AG09319 (cell line): ENCODE data around the gene TMEM63B.

Experiments
- DNase-seq: peaks from one replicate; pipeline ENCODE4 v3.0.0-alpha.2; 2010; ENCODE audit warnings: low read depth; ENCODE audit errors: extremely low read depth
- CTCF ChIP-seq: IDR thresholded peaks from 2 replicates; pipeline ENCODE4 v1.5.1; 2011; ENCODE audit warnings: low read depth, mild to moderate bottlenecking, inconsistent platforms, low read length, moderate library complexity

Gene TMEM63B

DNA sequence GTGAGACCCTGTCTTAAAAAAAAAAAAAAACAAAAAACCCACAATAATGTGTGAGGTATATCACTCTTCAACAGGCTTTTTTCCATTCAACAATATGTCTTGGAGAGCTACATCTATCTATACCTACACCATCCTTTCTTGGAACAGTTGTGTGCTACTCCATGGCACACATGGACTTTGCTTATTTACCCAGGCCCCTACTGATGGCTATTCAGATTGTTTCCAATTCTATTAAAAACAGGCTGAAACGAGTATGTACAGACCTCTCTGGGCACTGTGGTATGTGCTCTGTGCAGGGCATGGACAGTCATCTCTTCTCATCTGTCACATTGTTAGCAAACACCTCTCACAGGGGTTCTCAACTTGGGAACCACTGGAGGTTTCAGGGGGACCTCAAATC, 28.2 kb upstream of the TMEM63B start:
- no peak for TF ChIP-seq CTCF
- DNase-seq = no peak

- TF ChIP-seq CTCF = peak; percentile 54
- DNase-seq = no peak
Measured at GRCh38 chr6:44100088-44100550, 27.2 kb upstream of the TMEM63B start.

DNA sequence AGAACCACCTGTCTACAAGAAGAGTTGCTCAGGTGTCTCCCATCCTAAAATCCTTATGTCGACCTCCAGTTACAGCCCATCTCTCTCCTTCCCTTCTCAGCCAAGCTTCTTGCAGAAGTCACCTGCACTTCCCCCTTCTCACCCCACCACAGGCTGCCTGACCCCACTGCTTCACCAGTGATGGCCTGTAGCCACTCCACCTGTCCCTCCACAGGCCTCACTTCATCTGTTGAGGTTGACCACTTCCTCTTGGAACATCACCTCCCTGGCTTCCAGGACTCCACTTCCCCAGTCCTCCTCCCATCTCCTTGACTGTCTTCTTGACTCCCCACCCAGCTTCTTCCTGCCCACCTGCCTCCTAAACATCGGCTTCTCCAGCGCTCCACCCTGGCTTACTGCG, 25.5 kb upstream of the TMEM63B start:
- no peak for TF ChIP-seq CTCF
- DNase-seq = no peak

DNA sequence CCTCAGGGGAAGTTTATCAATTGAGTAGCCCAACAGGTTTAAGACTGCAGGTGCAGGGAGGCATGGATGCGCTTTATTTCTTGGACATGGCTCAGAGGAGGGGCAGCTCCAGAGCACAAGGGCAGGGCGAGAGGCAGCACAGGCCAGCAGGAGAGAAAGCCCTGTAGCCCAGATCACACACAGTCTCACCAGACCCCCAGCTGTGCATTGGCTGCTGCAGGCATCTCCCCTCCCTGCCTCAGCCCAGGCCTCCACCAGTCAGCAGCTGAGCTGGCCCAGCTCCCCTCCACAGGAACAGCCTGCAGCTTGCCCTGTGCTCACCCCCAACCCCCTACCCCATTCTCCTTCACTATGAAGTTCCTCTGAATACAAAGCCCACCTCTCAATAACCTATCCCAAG, 24.8 kb upstream of the TMEM63B start:
- DNase-seq = no peak

DNA sequence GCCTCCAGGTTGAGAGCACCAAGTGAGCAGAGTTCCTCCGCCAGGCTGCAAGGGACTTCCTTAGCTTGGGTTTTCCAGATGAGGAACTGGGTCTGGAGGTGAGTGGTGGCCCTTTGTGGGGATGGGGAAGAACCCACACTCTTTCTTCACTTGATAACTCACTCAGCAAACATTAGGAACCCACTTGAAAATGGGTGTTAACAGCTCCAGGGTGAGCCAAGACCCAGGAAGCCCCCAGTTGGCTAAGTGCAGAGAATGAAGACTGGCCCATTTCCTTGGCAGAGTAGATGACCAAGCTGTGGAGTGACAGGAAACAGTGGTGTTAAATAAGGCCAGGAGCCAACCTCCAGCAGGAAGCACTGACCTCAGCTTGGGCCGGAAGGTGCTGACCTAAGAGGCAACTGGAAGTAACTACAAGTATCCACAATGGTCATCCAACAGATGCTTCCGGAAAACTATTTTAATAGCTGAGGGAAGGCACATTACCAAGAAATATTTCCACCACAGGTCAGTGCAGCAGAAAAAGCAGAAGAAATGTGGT, 22.8 kb upstream of the TMEM63B start:
- TF ChIP-seq CTCF = no peak
- no peak for DNase-seq

More for the DNA sequence above, 24.8 kb upstream of the TMEM63B start:
- no peak for TF ChIP-seq CTCF

DNA sequence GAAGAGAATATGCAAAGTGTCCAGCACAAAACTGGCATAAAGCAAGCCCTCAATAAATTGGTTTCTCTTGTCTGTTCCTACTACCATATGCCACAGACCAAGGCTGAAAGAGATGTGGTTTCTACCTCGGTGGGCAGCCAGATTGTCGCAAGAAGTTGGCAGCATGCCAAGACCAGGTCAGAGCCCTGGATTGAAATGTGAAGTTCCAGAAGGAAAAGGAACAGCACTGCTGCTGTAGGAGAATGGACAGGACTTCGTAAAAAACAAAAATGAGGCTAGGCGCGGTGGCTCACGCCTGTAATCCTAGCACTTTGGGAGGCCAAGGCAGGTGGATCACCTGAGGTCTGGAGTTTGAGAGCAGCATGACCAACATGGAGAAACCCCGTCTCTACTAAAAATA, 22.2 kb upstream of the TMEM63B start:
- no peak for TF ChIP-seq CTCF
- no peak for DNase-seq

DNA sequence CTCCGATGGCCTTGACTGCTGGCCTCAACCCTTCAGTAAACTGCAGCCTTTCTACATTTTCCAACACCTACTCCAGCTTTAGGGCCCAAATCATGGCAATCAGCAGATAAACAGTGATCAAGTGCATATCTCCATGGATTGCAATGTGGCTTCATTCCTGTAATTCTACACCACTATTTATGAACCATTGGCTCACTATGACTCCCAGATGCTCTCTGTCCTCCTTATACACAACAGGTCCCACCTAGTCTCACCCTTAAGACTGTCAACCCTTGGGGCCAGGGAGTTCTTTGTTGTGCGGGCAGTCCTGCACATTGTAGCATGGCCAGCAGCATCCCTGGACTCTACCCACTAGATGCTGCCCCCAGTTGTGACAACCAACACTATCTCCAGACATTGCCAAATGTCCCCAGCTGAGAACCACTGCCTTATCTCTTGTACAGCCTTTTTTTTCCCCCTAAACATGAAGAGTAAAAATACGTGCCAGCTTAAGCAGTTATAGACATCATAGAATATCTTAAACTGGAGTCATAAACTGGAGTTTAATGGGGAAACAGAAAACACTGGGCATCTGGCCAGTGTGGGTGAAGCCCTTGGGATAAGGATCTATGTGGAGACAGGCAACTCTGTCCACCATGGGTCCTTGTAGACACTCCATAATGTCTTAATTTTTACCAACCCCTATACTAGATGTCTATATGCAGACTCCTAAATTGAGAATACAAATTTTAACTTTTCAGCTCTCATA, 21.2 kb upstream of the TMEM63B start:
- TF ChIP-seq CTCF = no peak

More for the DNA sequence above, 21.2 kb upstream of the TMEM63B start:
- no peak for DNase-seq
